HG03439 (cell line): Measurements from ENCODE around the gene LRRC8D.
"Not testable (repeated sequence)": the region's sequence is repeated elsewhere in the genome, so short reads cannot be mapped to it uniquely, and the experiment has no call there.

ENCODE experiments used
- ATAC-seq: cut with Tn5 transposase; IDR thresholded peaks from one replicate; pipeline ENCODE4 v1.9.1; 2021; ENCODE audit warnings: mild to moderate bottlenecking, moderate library complexity; ENCODE audit not compliant: unreplicated experiment

Gene LRRC8D

GRCh38 chr1:89820422-89821321 lies at the start of gene LRRC8D:
TSS of gene LRRC8D (plus strand) at chr1:89821032. CDS start at chr1:89933069, 112,037 bp downstream.
- ATAC-seq = peak; percentile 77

- ATAC-seq = no peak
Observed at GRCh38 chr1:89771991-89772560, 48.8 kb upstream of the LRRC8D start.

- not testable (repeated sequence) for ATAC-seq
Observed at GRCh38 chr1:89776104-89776503, 44.7 kb upstream of the LRRC8D start.

GRCh38 chr1:89777271-89777670 lies 43.6 kb upstream of the LRRC8D start:
- not testable (repeated sequence) for ATAC-seq

GRCh38 chr1:89779151-89779940 lies 41.5 kb upstream of the LRRC8D start:
- no peak for ATAC-seq

- no peak for ATAC-seq
Observed at GRCh38 chr1:89780721-89781120, 40.1 kb upstream of the LRRC8D start.

- peak; percentile 83 for ATAC-seq
Observed at GRCh38 chr1:89781494-89782126, 39.2 kb upstream of the LRRC8D start.

- no peak for ATAC-seq
Observed at GRCh38 chr1:89786628-89787214, 34.1 kb upstream of the LRRC8D start.

GRCh38 chr1:89790592-89790991 lies 30.2 kb upstream of the LRRC8D start:
- no peak for ATAC-seq

- no peak for ATAC-seq
Observed at GRCh38 chr1:89791064-89791726, 29.6 kb upstream of the LRRC8D start.

- ATAC-seq = no peak
Observed at GRCh38 chr1:89794406-89794805, 26.4 kb upstream of the LRRC8D start.

GRCh38 chr1:89795571-89795970 lies 25.3 kb upstream of the LRRC8D start:
- ATAC-seq = not testable (repeated sequence)

GRCh38 chr1:89797876-89798275 lies 23.0 kb upstream of the LRRC8D start:
- ATAC-seq = not testable (repeated sequence)

GRCh38 chr1:89799495-89799894 lies 21.3 kb upstream of the LRRC8D start:
- ATAC-seq = no peak

GRCh38 chr1:89800022-89800655 lies 20.7 kb upstream of the LRRC8D start:
- no peak for ATAC-seq

- no peak for ATAC-seq
Observed at GRCh38 chr1:89800718-89801117, 20.1 kb upstream of the LRRC8D start.

- no peak for ATAC-seq
Observed at GRCh38 chr1:89802051-89802450, 18.8 kb upstream of the LRRC8D start.

- ATAC-seq = no peak
Observed at GRCh38 chr1:89802841-89803240, 18.0 kb upstream of the LRRC8D start.

GRCh38 chr1:89804642-89805237 lies 16.1 kb upstream of the LRRC8D start:
- peak; percentile 79 for ATAC-seq
